ENCODE data around the gene DOCK3. TPM values are rescaled to one million over a fixed set of nuclear protein-coding genes. Genes with fewer than 3 reads are reported as not detected.

Gene DOCK3
- total RNA-seq, 1 experiment from 2014 or later, result 0.04 TPM

DNA sequence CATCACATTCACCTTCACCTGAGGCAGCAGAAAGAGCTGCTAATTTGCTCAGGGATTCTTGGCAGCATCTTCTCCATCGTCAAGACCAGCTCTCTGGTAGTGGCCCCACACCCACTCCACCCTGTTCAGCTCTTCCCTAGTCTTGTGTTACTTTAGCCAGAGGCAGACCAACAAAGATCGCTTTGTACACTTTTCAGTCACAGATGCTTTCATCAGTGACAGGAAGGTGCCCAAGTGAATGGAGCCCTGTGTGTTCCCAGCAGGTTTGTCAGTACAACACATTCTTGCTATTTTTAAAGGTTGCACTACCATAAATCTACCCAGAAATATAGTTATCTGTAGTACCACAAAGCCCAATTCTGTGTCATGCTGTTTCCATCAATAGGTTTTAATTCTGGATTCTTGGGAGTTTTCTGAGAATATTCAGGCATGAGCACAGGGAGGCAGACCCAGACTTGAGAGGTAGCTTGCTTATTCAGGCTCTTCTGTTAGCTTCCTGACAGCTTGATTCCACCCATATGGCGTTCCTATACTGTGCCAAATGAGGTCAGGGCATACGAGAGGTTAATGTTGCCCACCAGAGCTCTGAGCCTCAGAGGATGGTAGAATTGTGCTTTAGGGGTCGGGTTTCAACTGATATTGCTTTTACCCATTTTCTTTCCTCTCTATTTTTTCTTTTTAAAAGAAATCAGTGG is 600.5 kb downstream of the DOCK3 start:
- H3K27ac ChIP-seq (ENCODE audit: low read length), result no peak overlapping the region
- no peaks in the 10 kb centered on the region for H3K36me3 ChIP-seq (ENCODE audit: insufficient read depth, low read length)

DNA sequence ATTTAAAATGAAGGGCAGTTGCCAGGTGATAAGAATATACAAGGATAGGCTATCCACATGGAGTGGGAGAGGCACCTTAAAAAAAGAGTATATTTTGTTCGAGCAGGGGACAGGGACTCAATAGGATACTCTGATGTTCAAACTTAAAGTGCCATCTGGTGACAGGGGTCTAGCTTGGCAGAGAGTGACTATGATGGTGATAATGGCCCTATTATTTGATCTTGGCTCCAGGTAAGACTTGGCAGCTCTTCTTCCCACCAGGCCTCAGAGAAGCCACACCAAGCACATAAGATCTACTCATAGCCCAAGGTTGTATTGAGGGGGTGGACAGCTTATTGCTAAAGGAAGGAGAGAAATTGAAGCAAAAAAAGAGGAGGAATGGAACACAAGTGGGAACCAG is 601.3 kb downstream of the DOCK3 start:
- no peaks in the 10 kb centered on the region for H3K36me3 ChIP-seq (ENCODE audit: insufficient read depth, low read length)
- no peak overlapping the region for H3K9ac ChIP-seq (ENCODE audit: low read length)
- H3K9me3 ChIP-seq (ENCODE audit: low read length), result no peaks in the 10 kb centered on the region
- H2AFZ ChIP-seq (ENCODE audit: low read length), result no peak overlapping the region
- peaks cover 1% of the 10 kb centered on the region; the same call in 1 of the 2 replicates for H3K4me1 ChIP-seq (ENCODE audit: low read length)
- no peaks in the 10 kb centered on the region for H3K27me3 ChIP-seq (ENCODE audit: low read length)
- H3K27ac ChIP-seq (ENCODE audit: low read length), result no peak overlapping the region
- no peak for DNase-seq
- H3K9me2 ChIP-seq (replicated peaks; ENCODE audit: insufficient read depth, low read length), result no peaks in the 10 kb centered on the region
- no peak overlapping the region for H3K4me2 ChIP-seq (ENCODE audit: low read depth, low read length, poor library complexity, severe bottlenecking)
- no peak overlapping the region for H3K4me3 ChIP-seq (ENCODE audit: low read length)
- H3K79me2 ChIP-seq (ENCODE audit: low read length), result no peaks in the 10 kb centered on the region
- H4K20me1 ChIP-seq (ENCODE audit: insufficient read depth, low read depth, low read length), result no peaks in the 10 kb centered on the region

More for the DNA sequence above, 600.5 kb downstream of the DOCK3 start:
- Histone ChIP-seq H3K9me2 (replicated peaks; ENCODE audit: insufficient read depth, low read length) (no peaks in the 10 kb centered on the region), H4K20me1 (ENCODE audit: insufficient read depth, low read depth, low read length) (no peaks in the 10 kb centered on the region), H3K9me3 (ENCODE audit: low read length) (no peaks in the 10 kb centered on the region), H3K4me1 (ENCODE audit: low read length) (peaks cover 9% of the 10 kb centered on the region; the same call in 1 of the 2 replicates), H3K79me2 (ENCODE audit: low read length) (no peaks in the 10 kb centered on the region), H3K4me3 (ENCODE audit: low read length) (no peak overlapping the region), H2AFZ (ENCODE audit: low read length) (no peak overlapping the region), H3K9ac (ENCODE audit: low read length) (no peak overlapping the region), H3K4me2 (ENCODE audit: low read depth, low read length, poor library complexity, severe bottlenecking) (no peak overlapping the region), H3K27me3 (ENCODE audit: low read length) (no peaks in the 10 kb centered on the region)
- no peak for DNase-seq

DNA sequence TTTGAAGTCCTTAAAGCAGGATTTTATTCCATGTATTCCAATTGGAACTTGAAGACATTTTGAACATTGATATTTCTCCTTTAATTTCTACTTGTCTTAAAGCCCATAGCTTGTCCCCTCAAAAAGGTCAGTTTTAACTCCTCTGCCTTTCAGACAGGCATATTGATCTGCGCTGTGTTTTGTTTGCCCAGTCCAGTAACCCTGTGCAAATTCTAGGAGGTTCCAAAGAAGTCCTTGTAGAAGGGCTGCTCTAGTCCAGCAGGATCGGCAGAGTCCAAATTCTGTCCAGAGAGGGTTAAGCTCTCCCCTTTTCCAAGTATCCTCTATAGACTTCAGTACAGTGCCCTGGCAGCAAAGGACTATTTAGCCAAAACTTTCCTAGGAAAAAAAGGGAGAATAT is 604.7 kb downstream of the DOCK3 start:
- Histone ChIP-seq H3K9ac (ENCODE audit: low read length) (no peak overlapping the region), H3K9me3 (ENCODE audit: low read length) (no peaks in the 10 kb centered on the region), H3K36me3 (ENCODE audit: insufficient read depth, low read length) (no peaks in the 10 kb centered on the region), H3K9me2 (replicated peaks; ENCODE audit: insufficient read depth, low read length) (no peaks in the 10 kb centered on the region), H2AFZ (ENCODE audit: low read length) (no peak overlapping the region), H3K4me1 (ENCODE audit: low read length) (no peaks in the 10 kb centered on the region), H3K27ac (ENCODE audit: low read length) (no peak overlapping the region), H3K4me3 (ENCODE audit: low read length) (no peak overlapping the region), H3K4me2 (ENCODE audit: low read depth, low read length, poor library complexity, severe bottlenecking) (no peak overlapping the region), H3K79me2 (ENCODE audit: low read length) (no peaks in the 10 kb centered on the region), H4K20me1 (ENCODE audit: insufficient read depth, low read depth, low read length) (no peaks in the 10 kb centered on the region), H3K27me3 (ENCODE audit: low read length) (no peaks in the 10 kb centered on the region)
- DNase-seq, result no peak

DNA sequence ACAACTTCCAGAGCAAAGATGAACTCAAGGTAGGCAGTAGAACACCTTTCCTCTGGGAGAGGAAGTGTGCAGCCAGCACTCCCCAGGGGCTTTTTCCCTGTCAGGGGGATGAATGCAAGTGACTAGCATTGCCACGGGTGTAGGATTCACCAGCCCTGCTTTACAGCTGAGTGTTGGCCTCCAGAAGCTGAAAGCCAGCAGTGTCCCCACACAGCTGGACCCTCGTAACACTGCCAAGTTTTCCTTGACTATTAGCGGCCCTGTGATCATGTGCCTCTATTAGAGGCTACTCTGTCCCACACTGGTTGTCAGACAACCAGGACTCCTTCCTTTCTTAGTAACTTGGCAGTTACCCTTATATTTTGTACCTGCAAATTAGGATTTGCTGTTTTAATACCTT is 605.4 kb downstream of the DOCK3 start:
- Histone ChIP-seq H3K27me3 (ENCODE audit: low read length) (no peaks in the 10 kb centered on the region), H3K9me2 (replicated peaks; ENCODE audit: insufficient read depth, low read length) (no peaks in the 10 kb centered on the region), H3K4me2 (ENCODE audit: low read depth, low read length, poor library complexity, severe bottlenecking) (no peak overlapping the region), H3K9me3 (ENCODE audit: low read length) (no peaks in the 10 kb centered on the region), H3K4me3 (ENCODE audit: low read length) (no peak overlapping the region), H3K9ac (ENCODE audit: low read length) (no peak overlapping the region), H2AFZ (ENCODE audit: low read length) (no peak overlapping the region), H3K4me1 (ENCODE audit: low read length) (no peaks in the 10 kb centered on the region), H4K20me1 (ENCODE audit: insufficient read depth, low read depth, low read length) (no peaks in the 10 kb centered on the region), H3K27ac (ENCODE audit: low read length) (no peak overlapping the region), H3K36me3 (ENCODE audit: insufficient read depth, low read length) (no peaks in the 10 kb centered on the region), H3K79me2 (ENCODE audit: low read length) (no peaks in the 10 kb centered on the region)
- no peak for DNase-seq

DNA sequence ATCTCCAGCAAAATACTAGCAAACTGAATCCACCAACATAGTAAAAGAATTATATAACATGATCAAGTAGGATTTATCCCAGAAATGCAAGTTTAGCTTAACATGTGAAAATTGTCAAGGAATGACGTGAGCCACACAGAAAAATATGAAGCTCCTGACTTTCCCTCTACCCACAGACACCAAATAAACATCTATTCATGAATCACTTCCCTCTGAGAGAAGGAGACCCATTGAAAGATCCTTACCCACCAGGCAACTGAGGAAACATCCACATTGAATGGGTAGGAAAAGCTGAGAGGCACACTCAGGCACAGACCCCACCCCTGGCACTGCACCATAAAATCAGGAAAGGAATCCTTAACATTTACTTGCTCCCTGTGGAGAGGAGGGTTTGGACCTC is 608.2 kb downstream of the DOCK3 start:
- H3K4me2 ChIP-seq (ENCODE audit: low read depth, low read length, poor library complexity, severe bottlenecking), result no peak overlapping the region
- H3K4me1 ChIP-seq (ENCODE audit: low read length), result no peaks in the 10 kb centered on the region
- no peak for DNase-seq
- no peaks in the 10 kb centered on the region for H3K9me3 ChIP-seq (ENCODE audit: low read length)
- H3K27ac ChIP-seq (ENCODE audit: low read length), result no peak overlapping the region
- H3K79me2 ChIP-seq (ENCODE audit: low read length), result no peaks in the 10 kb centered on the region
- H3K9ac ChIP-seq (ENCODE audit: low read length), result no peak overlapping the region
- no peaks in the 10 kb centered on the region for H3K27me3 ChIP-seq (ENCODE audit: low read length)
- H4K20me1 ChIP-seq (ENCODE audit: insufficient read depth, low read depth, low read length), result no peaks in the 10 kb centered on the region
- no peak overlapping the region for H3K4me3 ChIP-seq (ENCODE audit: low read length)
- H3K9me2 ChIP-seq (replicated peaks; ENCODE audit: insufficient read depth, low read length), result no peaks in the 10 kb centered on the region
- no peak overlapping the region for H2AFZ ChIP-seq (ENCODE audit: low read length)
- H3K36me3 ChIP-seq (ENCODE audit: insufficient read depth, low read length), result no peaks in the 10 kb centered on the region

DNA sequence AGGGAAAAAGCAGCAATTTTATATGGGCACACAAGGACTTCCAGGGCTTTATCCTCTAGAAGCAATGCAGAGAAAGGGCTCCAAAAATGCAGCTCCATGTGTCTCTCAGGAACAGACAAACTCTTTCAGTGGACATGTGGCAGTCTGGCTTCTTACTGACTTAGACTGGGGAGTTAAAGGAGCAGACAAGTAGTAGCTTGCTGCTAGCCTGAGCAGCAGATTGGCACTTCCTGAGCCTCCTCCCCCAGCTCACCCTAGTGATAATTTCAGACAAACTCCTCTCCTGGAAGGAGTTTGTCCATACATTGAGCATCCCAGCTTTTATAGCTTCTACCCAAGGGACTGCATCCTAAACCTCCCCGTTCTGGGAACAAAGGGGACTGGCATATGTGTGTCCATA is 608.7 kb downstream of the DOCK3 start:
- no peaks in the 10 kb centered on the region for H3K9me2 ChIP-seq (replicated peaks; ENCODE audit: insufficient read depth, low read length)
- H3K27ac ChIP-seq (ENCODE audit: low read length), result no peak overlapping the region
- no peaks in the 10 kb centered on the region for H3K79me2 ChIP-seq (ENCODE audit: low read length)
- H3K9me3 ChIP-seq (ENCODE audit: low read length), result no peaks in the 10 kb centered on the region
- H3K36me3 ChIP-seq (ENCODE audit: insufficient read depth, low read length), result no peaks in the 10 kb centered on the region
- no peaks in the 10 kb centered on the region for H3K27me3 ChIP-seq (ENCODE audit: low read length)
- no peak overlapping the region for H3K4me2 ChIP-seq (ENCODE audit: low read depth, low read length, poor library complexity, severe bottlenecking)
- H3K4me3 ChIP-seq (ENCODE audit: low read length), result no peak overlapping the region
- no peak for DNase-seq
- H4K20me1 ChIP-seq (ENCODE audit: insufficient read depth, low read depth, low read length), result no peaks in the 10 kb centered on the region
- no peaks in the 10 kb centered on the region for H3K4me1 ChIP-seq (ENCODE audit: low read length)
- no peak overlapping the region for H2AFZ ChIP-seq (ENCODE audit: low read length)
- H3K9ac ChIP-seq (ENCODE audit: low read length), result no peak overlapping the region

DNA sequence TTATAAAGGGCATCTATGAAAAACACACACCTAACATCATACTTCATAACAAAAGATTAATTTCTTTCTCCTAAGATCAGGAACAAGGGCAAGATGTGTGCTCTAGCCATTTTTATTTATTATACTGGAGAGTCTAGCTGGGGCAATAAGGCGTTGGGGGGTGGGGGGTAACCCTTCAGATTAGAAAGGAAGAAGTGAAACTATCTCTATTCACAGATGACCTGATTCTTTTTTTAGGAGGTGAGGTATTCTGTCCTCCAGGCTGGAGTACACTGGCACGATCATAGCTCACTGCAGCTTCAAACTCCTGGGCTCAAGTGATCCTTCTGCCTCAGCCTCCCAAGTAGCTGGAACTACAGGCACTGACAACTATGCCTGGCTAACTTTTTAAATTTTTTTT is 620.9 kb downstream of the DOCK3 start:
- peak; percentile 69 for DNase-seq
- Histone ChIP-seq H4K20me1 (ENCODE audit: insufficient read depth, low read depth, low read length) (no peaks in the 10 kb centered on the region), H3K36me3 (ENCODE audit: insufficient read depth, low read length) (no peaks in the 10 kb centered on the region), H3K27ac (ENCODE audit: low read length) (peak overlapping the region; percentile 56), H3K4me2 (ENCODE audit: low read depth, low read length, poor library complexity, severe bottlenecking) (peak overlapping the region; percentile 22), H3K9me2 (replicated peaks; ENCODE audit: insufficient read depth, low read length) (no peaks in the 10 kb centered on the region), H3K9me3 (ENCODE audit: low read length) (0 out of 2 replicates have a peak, but pooled peaks cover 2% of the 10 kb centered on the region), H3K4me3 (ENCODE audit: low read length) (no peak overlapping the region), H3K27me3 (ENCODE audit: low read length) (no peaks in the 10 kb centered on the region), H3K79me2 (ENCODE audit: low read length) (no peaks in the 10 kb centered on the region), H3K9ac (ENCODE audit: low read length) (no peak overlapping the region), H2AFZ (ENCODE audit: low read length) (no peak overlapping the region), H3K4me1 (ENCODE audit: low read length) (peaks cover 23% of the 10 kb centered on the region)

DNA sequence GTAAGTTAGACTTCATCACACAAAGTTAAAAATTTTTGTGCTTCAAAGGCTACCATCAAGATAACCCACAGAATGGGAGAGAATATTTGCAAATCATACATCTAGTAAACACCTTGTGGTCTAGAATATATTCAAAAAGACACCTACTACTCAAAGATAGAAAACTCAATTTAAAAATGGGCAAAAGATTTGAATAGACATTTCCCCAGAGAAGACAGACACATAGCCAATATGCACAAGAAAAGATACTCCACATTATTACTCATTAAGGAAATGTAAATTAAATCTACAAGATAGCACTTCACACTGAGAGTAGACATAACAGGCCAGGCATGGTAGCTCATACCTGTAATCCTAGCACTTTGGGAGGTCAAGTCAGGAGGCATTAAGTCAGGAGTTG is 622.6 kb downstream of the DOCK3 start:
- Histone ChIP-seq H3K9me3 (ENCODE audit: low read length) (no peaks in the 10 kb centered on the region), H4K20me1 (ENCODE audit: insufficient read depth, low read depth, low read length) (no peaks in the 10 kb centered on the region), H3K79me2 (ENCODE audit: low read length) (no peaks in the 10 kb centered on the region), H2AFZ (ENCODE audit: low read length) (no peak overlapping the region), H3K4me3 (ENCODE audit: low read length) (no peak overlapping the region), H3K4me1 (ENCODE audit: low read length) (peaks cover 23% of the 10 kb centered on the region), H3K9ac (ENCODE audit: low read length) (no peak overlapping the region), H3K36me3 (ENCODE audit: insufficient read depth, low read length) (no peaks in the 10 kb centered on the region), H3K9me2 (replicated peaks; ENCODE audit: insufficient read depth, low read length) (no peaks in the 10 kb centered on the region), H3K27ac (ENCODE audit: low read length) (no peak overlapping the region), H3K27me3 (ENCODE audit: low read length) (no peaks in the 10 kb centered on the region), H3K4me2 (ENCODE audit: low read depth, low read length, poor library complexity, severe bottlenecking) (no peak overlapping the region)
- DNase-seq, result peak; percentile 47
